MM.1S (cell line): ENCODE data around the gene DNLZ.

ENCODE experiments used
- DNase-seq: peaks from one replicate; pipeline ENCODE4 v3.0.0-alpha.2; 2015
- H2AFZ ChIP-seq: fragments of 300-600 bp; sonication (generic); 2 replicates; pipeline ENCODE4 v1.6.0; 2016; ENCODE audit warnings: antibody characterized with exemption, low read length
- H3F3A ChIP-seq: fragments of 300-600 bp; sonication (generic); 2 replicates; pipeline ENCODE4 v1.6.1; 2016; ENCODE audit warnings: mild to moderate bottlenecking, antibody characterized with exemption, low read length, moderate library complexity, mixed read lengths; ENCODE audit not compliant: insufficient read depth
- H3K27ac ChIP-seq: fragments of 300-600 bp; sonication (generic); 2 replicates; pipeline ENCODE4 v1.5.1; 2016; ENCODE audit warnings: mild to moderate bottlenecking, low read length
- H3K27me3 ChIP-seq: fragments of 300-600 bp; sonication (generic); replicated peaks from 2 replicates; pipeline ENCODE4 v1.6.0; 2016; ENCODE audit warnings: low read length; ENCODE audit not compliant: insufficient read depth
- H3K36me3 ChIP-seq: fragments of 300-600 bp; sonication (generic); replicated peaks from 2 replicates; pipeline ENCODE4 v1.6.1; 2016; ENCODE audit warnings: mild to moderate bottlenecking, low read length, mixed read lengths; ENCODE audit not compliant: insufficient read depth
- H3K4me1 ChIP-seq: fragments of 300-600 bp; sonication (generic); 2 replicates; pipeline ENCODE4 v1.6.1; 2016; ENCODE audit warnings: low read length, mixed read lengths
- H3K4me2 ChIP-seq: fragments of 300-600 bp; sonication (generic); 2 replicates; pipeline ENCODE4 v1.6.0; 2016; ENCODE audit warnings: low read depth, low read length
- H3K4me3 ChIP-seq: fragments of 300-600 bp; sonication (generic); 2 replicates; pipeline ENCODE4 v1.5.1; 2016; ENCODE audit warnings: low read length, mixed read lengths
- H3K79me2 ChIP-seq: fragments of 300-600 bp; sonication (generic); 2 replicates; pipeline ENCODE4 v1.6.1; 2016; ENCODE audit warnings: mixed run types, low read length, mixed read lengths
- H3K9ac ChIP-seq: fragments of 300-600 bp; sonication (generic); 2 replicates; pipeline ENCODE4 v1.6.1; 2016; ENCODE audit warnings: low read length, mixed read lengths
- H3K9me2 ChIP-seq: fragments of 300-600 bp; sonication (generic); replicated peaks from 2 replicates; pipeline ENCODE4 v1.6.1; 2016; ENCODE audit warnings: mild to moderate bottlenecking, low read length, mixed read lengths; ENCODE audit not compliant: insufficient read depth
- H3K9me3 ChIP-seq: fragments of 300-600 bp; sonication (generic); replicated peaks from 2 replicates; pipeline ENCODE4 v1.6.1; 2016; ENCODE audit warnings: mild to moderate bottlenecking, low read length, mixed read lengths; ENCODE audit not compliant: insufficient read depth
- H4K20me1 ChIP-seq: fragments of 300-600 bp; sonication (generic); 2 replicates; pipeline ENCODE4 v1.6.1; 2016; ENCODE audit warnings: mild to moderate bottlenecking, low read length, moderate library complexity, mixed read lengths; ENCODE audit not compliant: insufficient read depth
- CTCF ChIP-seq: fragments of 300-600 bp; sonication (generic); IDR thresholded peaks from 2 replicates; pipeline ENCODE4 v1.5.1; 2016; ENCODE audit warnings: antibody characterized with exemption, low read length, mixed read lengths
- EZH2 ChIP-seq: fragments of 300-600 bp; sonication (generic); optimal IDR thresholded peaks from 2 replicates; pipeline ENCODE3; 2017; ENCODE audit warnings: low read depth, mild to moderate bottlenecking, antibody characterized with exemption, low read length, mixed read lengths
- EZH2phosphoT487 ChIP-seq: fragments of 300-600 bp; sonication (generic); IDR thresholded peaks from 2 replicates; pipeline ENCODE4 v1.6.1; 2018; ENCODE audit warnings: antibody characterized with exemption, low read length

The DNLZ gene

GRCh38 chr9:136397643-136398042 is 34.1 kb upstream of the DNLZ start:
- Histone ChIP-seq H3K9me2 (no peaks in the 10 kb centered on the region), H3K79me2 (peaks cover 29% of the 10 kb centered on the region), H3K4me2 (no peak overlapping the region), H3K27ac (no peak overlapping the region), H3K4me1 (peaks cover 11% of the 10 kb centered on the region), H3K27me3 (no peaks in the 10 kb centered on the region), H3F3A (no peaks in the 10 kb centered on the region), H2AFZ (no peak overlapping the region), H3K36me3 (no peaks in the 10 kb centered on the region), H4K20me1 (no peaks in the 10 kb centered on the region), H3K4me3 (no peak overlapping the region), H3K9me3 (no peaks in the 10 kb centered on the region), H3K9ac (no peak overlapping the region)
- no peak for DNase-seq
- TF ChIP-seq CTCF (no peak), EZH2 (no peak), EZH2phosphoT487 (no peak)

- no peak for DNase-seq
- Histone ChIP-seq H3K4me3 (no peak overlapping the region), H3K9me2 (no peaks in the 10 kb centered on the region), H2AFZ (no peak overlapping the region), H3K9ac (no peak overlapping the region), H3K9me3 (no peaks in the 10 kb centered on the region), H3F3A (no peaks in the 10 kb centered on the region), H3K27me3 (no peaks in the 10 kb centered on the region), H4K20me1 (no peaks in the 10 kb centered on the region), H3K27ac (no peak overlapping the region), H3K4me1 (peaks cover 11% of the 10 kb centered on the region), H3K79me2 (peaks cover 29% of the 10 kb centered on the region), H3K36me3 (peaks cover 4% of the 10 kb centered on the region; the same call in 1 of the 2 replicates), H3K4me2 (no peak overlapping the region)
- no peak for TF ChIP-seq EZH2phosphoT487
- no peak for TF ChIP-seq CTCF
- no peak for TF ChIP-seq EZH2
Observed at GRCh38 chr9:136396219-136396515, 32.6 kb upstream of the DNLZ start.

GRCh38 chr9:136395345-136396218 is 32.0 kb upstream of the DNLZ start:
- H3K79me2 ChIP-seq, result peaks cover 29% of the 10 kb centered on the region
- no peak overlapping the region for H3K9ac ChIP-seq
- H3K36me3 ChIP-seq, result peaks cover 4% of the 10 kb centered on the region; the same call in 1 of the 2 replicates

More at GRCh38 chr9:136395345-136396218, 32.0 kb upstream of the DNLZ start:
- no peak overlapping the region for H2AFZ ChIP-seq
- no peaks in the 10 kb centered on the region for H3F3A ChIP-seq
- H3K4me1 ChIP-seq, result peaks cover 9% of the 10 kb centered on the region
- H3K9me2 ChIP-seq, result no peaks in the 10 kb centered on the region
- no peaks in the 10 kb centered on the region for H3K27me3 ChIP-seq
- no peak for DNase-seq
- no peaks in the 10 kb centered on the region for H4K20me1 ChIP-seq
- no peak overlapping the region for H3K27ac ChIP-seq
- H3K4me3 ChIP-seq, result no peak overlapping the region
- H3K9me3 ChIP-seq, result no peaks in the 10 kb centered on the region
- no peak overlapping the region for H3K4me2 ChIP-seq
- TF ChIP-seq EZH2phosphoT487 (no peak), EZH2 (no peak), CTCF (no peak)
